ENCODE measurements around the gene HTRA1.
A peak's percentile ranks its signal among the peaks of the same experiment; 100 is the strongest.

The HTRA1 gene

DNA sequence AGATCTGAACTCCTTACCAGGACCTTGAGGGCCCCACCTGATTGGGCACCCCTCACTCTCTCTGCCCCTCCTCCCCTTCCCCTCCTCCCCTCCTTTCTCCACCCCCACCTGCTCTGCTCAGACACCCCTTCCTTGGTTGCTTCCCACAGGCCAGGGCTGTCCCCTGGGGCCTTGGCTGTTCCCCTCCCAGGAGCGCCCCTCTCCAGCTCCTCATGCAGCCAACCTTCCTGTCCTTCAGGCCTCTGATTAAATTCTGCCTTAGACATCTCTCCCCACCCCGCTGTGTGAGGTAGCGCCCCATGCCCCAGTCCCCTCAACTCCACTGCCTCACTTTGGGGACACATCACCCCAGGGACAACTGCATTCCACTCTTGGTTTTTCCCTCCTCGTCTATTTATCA lies 32.4 kb downstream of the HTRA1 start:
- no peak overlapping the region for H3K9ac ChIP-seq (ENCODE audit: low read length in 5 of 5)
- no peaks in the 10 kb centered on the region for H3K27me3 ChIP-seq (ENCODE audit: control insufficient read depth in 5 of 5, insufficient read depth in 4 of 5, low read length in 5 of 5)
- H3K9me3 ChIP-seq (ENCODE audit: control insufficient read depth in 5 of 5, low read length in 5 of 5): no peaks in the 10 kb centered on the region
- peaks cover 13 to 58% (median 55%) of the 10 kb centered on the region in 5 donors for H3K4me1 ChIP-seq (ENCODE audit: control insufficient read depth in 5 of 5, insufficient read depth in 5 of 5, low read length in 5 of 5)
- H3K27ac ChIP-seq (ENCODE audit: low read depth, low read length): peak overlapping the region; percentile 72
- H3K36me3 ChIP-seq (ENCODE audit: control insufficient read depth in 5 of 5, insufficient read depth in 5 of 5, low read length in 5 of 5): peaks cover 3 to 30% (median 17%) of the 10 kb centered on the region in 5 donors
- no peak overlapping the region for H3K4me3 ChIP-seq (ENCODE audit: low read depth in 1 of 5, low read length in 5 of 5)

DNA sequence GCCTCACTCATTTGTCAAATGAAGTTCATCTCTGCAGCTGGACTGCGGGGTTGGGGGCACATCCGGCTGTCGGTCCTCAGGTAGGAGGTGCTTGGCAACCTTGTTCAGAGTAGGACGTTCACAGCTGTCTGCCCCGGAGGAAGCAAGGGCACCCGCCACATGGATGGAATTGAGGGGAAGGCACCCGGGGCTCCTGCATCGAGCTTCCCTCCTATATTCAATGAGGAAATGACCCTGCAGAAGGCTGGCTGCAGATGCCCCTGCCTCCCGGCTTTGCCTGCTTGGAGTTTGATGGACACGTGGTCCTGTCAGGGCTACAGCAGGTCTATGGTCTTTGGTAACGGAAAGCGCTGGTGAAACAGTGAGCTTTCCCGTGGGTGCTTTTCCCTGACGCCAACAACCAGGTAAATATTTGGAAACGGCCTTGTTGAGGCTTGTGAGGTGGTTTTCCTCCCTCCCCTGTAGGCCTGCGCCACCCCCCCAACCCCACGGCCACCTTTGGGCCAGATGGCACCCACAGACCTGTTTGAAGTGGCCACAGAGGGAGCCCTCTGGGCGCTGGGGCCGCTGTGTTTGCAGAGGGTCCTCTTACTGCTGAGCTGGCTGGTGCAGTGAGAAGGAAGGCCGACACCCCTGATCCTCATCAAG lies 32.9 kb downstream of the HTRA1 start:
- H3K4me3 ChIP-seq (ENCODE audit: low read depth in 1 of 5, low read length in 5 of 5): no peak overlapping the region
- H3K27me3 ChIP-seq (ENCODE audit: control insufficient read depth in 5 of 5, insufficient read depth in 4 of 5, low read length in 5 of 5): no peaks in the 10 kb centered on the region
- H3K9me3 ChIP-seq (ENCODE audit: control insufficient read depth in 5 of 5, low read length in 5 of 5): no peaks in the 10 kb centered on the region
- peak overlapping the region in 1 of 5 donors; percentile 43 for H3K9ac ChIP-seq (ENCODE audit: low read length in 5 of 5)
- H3K4me1 ChIP-seq (ENCODE audit: control insufficient read depth in 5 of 5, insufficient read depth in 5 of 5, low read length in 5 of 5): peaks cover 18 to 64% (median 60%) of the 10 kb centered on the region in 5 donors
- H3K27ac ChIP-seq (ENCODE audit: low read depth, low read length): peak overlapping the region; percentile 72
- peaks cover 3 to 27% (median 16%) of the 10 kb centered on the region in 5 donors for H3K36me3 ChIP-seq (ENCODE audit: control insufficient read depth in 5 of 5, insufficient read depth in 5 of 5, low read length in 5 of 5)

DNA sequence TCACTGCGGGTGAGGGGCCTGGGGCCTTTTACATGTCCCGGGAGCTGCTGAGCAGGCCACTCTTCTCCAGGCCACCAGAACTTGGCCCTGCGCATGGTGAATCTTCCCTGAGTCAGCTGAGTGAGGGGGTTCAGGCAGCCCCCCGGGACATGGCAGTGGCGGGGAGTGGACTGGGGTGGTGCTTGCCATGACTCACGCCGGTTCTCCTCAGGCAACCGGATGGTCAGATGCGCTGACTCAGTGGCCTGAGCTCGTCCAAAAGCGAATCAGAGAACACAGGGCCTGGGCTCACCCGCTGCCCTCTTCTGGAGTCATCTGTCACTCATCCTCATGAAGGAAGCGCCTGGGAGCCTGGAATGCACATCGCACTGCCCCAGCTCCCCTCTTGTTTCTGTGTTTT lies 33.5 kb downstream of the HTRA1 start:
- peaks cover 20 to 69% (median 65%) of the 10 kb centered on the region in 5 donors for H3K4me1 ChIP-seq (ENCODE audit: control insufficient read depth in 5 of 5, insufficient read depth in 5 of 5, low read length in 5 of 5)
- H3K36me3 ChIP-seq (ENCODE audit: control insufficient read depth in 5 of 5, insufficient read depth in 5 of 5, low read length in 5 of 5): peaks cover 3 to 21% (median 11%) of the 10 kb centered on the region in 5 donors
- H3K27me3 ChIP-seq (ENCODE audit: control insufficient read depth in 5 of 5, insufficient read depth in 4 of 5, low read length in 5 of 5): no peaks in the 10 kb centered on the region
- H3K4me3 ChIP-seq (ENCODE audit: low read depth in 1 of 5, low read length in 5 of 5): no peak overlapping the region
- peak overlapping the region in 2 of 5 donors; percentile 43 to 49 for H3K9ac ChIP-seq (ENCODE audit: low read length in 5 of 5)
- peak overlapping the region; percentile 80 for H3K27ac ChIP-seq (ENCODE audit: low read depth, low read length)
- H3K9me3 ChIP-seq (ENCODE audit: control insufficient read depth in 5 of 5, low read length in 5 of 5): no peaks in the 10 kb centered on the region

DNA sequence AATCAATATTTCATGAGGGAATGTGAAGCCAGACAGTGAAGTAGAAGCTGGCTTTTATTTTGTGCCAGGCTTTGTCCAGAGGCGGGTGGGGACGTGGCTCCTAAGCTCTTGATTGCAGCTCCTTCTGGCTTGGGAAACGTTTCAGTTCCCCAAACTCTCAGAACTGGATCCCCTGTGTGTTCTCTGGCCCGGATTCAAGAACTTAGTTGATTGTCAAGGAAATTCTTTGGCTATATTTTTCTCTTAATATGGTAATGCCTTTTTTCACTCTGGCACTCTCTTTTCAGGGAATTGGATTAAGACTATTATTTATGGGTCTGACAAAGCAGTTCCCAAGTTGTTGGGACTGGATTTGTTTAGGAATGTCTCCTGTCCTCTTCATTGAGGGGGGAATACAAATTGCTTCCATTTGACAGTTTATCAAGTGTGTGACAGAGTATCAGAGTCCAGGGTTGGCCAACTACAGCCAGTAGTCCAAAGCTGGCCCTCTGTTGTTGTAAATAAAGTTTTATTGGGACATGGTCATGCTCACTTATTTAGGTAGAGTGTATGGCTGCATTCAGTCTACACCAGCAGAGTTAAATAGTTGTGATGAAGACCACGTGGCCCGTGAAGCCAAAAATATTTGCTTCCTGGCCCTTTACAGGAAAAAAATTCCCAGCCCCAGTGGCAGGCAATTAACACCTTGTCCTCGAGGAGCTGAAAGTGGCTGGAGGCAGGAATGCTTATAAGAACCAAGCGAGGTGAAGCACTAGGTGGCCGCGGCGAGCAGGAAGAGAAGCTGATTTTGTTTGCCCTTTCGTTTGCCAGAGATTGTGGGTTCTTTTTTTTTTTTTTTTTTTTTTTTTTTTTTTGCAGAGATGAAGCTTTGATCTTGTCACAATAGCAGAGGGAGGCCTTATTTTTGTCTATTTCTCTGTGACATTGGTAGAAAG lies 34.3 kb downstream of the HTRA1 start:
- Histone ChIP-seq H3K9ac (ENCODE audit: low read length in 5 of 5) (peak overlapping the region in 3 of 5 donors; percentile 10 to 49 (median 41)), H3K4me1 (ENCODE audit: control insufficient read depth in 5 of 5, insufficient read depth in 5 of 5, low read length in 5 of 5) (peaks cover 20 to 78% (median 74%) of the 10 kb centered on the region in 5 donors), H3K9me3 (ENCODE audit: control insufficient read depth in 5 of 5, low read length in 5 of 5) (no peaks in the 10 kb centered on the region), H3K27me3 (ENCODE audit: control insufficient read depth in 5 of 5, insufficient read depth in 4 of 5, low read length in 5 of 5) (no peaks in the 10 kb centered on the region), H3K4me3 (ENCODE audit: low read depth in 1 of 5, low read length in 5 of 5) (no peak overlapping the region), H3K36me3 (ENCODE audit: control insufficient read depth in 5 of 5, insufficient read depth in 5 of 5, low read length in 5 of 5) (peaks cover 0 to 14% (median 8%) of the 10 kb centered on the region in 5 donors), H3K27ac (ENCODE audit: low read depth, low read length) (peak overlapping the region; percentile 80)

DNA sequence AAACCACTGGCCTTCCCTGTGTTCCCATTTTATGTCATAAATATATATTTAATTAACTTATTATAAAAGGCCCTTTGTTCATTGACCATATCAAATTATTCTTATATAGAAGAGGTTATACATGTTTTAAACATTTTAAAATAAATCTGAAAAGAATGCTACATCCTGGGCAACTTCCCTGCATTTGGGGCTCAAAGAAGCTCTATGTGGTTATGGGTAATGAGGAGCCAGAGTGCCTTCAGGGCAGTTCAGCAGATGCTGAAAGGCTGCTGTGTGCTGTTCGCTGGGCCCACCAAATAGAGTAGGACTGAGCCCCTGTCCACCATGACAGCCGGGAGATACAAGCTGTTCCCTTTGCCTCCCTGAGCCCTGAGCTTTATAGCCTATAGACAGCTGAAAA lies 35.9 kb downstream of the HTRA1 start:
- peaks cover 20 to 79% (median 73%) of the 10 kb centered on the region in 5 donors for H3K4me1 ChIP-seq (ENCODE audit: control insufficient read depth in 5 of 5, insufficient read depth in 5 of 5, low read length in 5 of 5)
- H3K4me3 ChIP-seq (ENCODE audit: low read depth in 1 of 5, low read length in 5 of 5): no peak overlapping the region
- no peaks in the 10 kb centered on the region for H3K27me3 ChIP-seq (ENCODE audit: control insufficient read depth in 5 of 5, insufficient read depth in 4 of 5, low read length in 5 of 5)
- H3K27ac ChIP-seq (ENCODE audit: low read depth, low read length): peak overlapping the region; percentile 75
- H3K9me3 ChIP-seq (ENCODE audit: control insufficient read depth in 5 of 5, low read length in 5 of 5): no peaks in the 10 kb centered on the region
- peaks cover 0 to 15% (median 6%) of the 10 kb centered on the region in 5 donors for H3K36me3 ChIP-seq (ENCODE audit: control insufficient read depth in 5 of 5, insufficient read depth in 5 of 5, low read length in 5 of 5)
- no peak overlapping the region for H3K9ac ChIP-seq (ENCODE audit: low read length in 5 of 5)

DNA sequence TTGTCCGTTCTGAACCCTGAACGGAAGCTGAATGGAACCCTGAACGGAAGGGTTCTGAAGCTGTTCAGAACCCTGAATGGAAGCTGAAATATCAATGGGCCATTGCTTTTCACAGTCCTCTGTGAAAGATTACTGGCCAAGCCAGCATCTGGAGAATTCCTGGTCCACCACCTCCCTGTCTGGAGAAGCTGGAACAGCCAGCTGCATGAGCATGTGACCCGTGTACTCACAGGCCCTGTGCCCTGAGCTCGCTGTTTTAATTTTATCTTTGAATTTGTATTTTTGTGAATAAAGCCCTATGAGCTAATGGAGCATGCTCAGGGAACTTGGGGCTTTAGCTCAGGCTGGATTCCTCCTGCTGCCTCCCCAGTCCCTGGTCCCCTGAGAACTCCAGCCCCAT lies 37.2 kb downstream of the HTRA1 start:
- Histone ChIP-seq H3K27me3 (ENCODE audit: control insufficient read depth in 5 of 5, insufficient read depth in 4 of 5, low read length in 5 of 5) (no peaks in the 10 kb centered on the region), H3K36me3 (ENCODE audit: control insufficient read depth in 5 of 5, insufficient read depth in 5 of 5, low read length in 5 of 5) (peaks cover 0 to 15% (median 7%) of the 10 kb centered on the region in 5 donors), H3K9me3 (ENCODE audit: control insufficient read depth in 5 of 5, low read length in 5 of 5) (no peaks in the 10 kb centered on the region), H3K27ac (ENCODE audit: low read depth, low read length) (peak overlapping the region; percentile 75), H3K9ac (ENCODE audit: low read length in 5 of 5) (peak overlapping the region in 1 of 5 donors; percentile 18), H3K4me3 (ENCODE audit: low read depth in 1 of 5, low read length in 5 of 5) (peak overlapping the region in 2 of 5 donors; percentile 19 to 30), H3K4me1 (ENCODE audit: control insufficient read depth in 5 of 5, insufficient read depth in 5 of 5, low read length in 5 of 5) (peaks cover 15 to 68% (median 60%) of the 10 kb centered on the region in 5 donors)

DNA sequence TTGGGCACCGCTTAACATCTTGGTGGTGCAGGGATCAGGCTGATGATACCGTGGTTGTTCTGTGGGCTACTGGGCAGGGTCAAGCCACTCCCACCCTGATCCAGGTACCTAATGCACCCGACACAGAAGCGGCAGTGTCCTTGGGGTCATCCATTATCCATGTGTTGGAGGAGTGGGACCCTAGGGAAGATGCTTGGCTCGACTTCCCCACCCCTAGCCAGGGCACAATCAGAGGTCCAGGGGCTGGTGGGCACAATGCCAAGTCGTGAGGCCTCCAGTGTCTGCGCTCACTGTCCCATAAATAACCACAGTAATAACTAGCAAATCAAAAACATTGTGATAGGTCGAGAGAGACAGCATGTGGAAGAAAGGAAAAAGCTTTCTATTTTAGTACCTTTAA lies 37.7 kb downstream of the HTRA1 start:
- Histone ChIP-seq H3K9me3 (ENCODE audit: control insufficient read depth in 5 of 5, low read length in 5 of 5) (no peaks in the 10 kb centered on the region), H3K9ac (ENCODE audit: low read length in 5 of 5) (peak overlapping the region in 1 of 5 donors; percentile 18), H3K27me3 (ENCODE audit: control insufficient read depth in 5 of 5, insufficient read depth in 4 of 5, low read length in 5 of 5) (no peaks in the 10 kb centered on the region), H3K4me3 (ENCODE audit: low read depth in 1 of 5, low read length in 5 of 5) (peak overlapping the region in 2 of 5 donors; percentile 19 to 30), H3K4me1 (ENCODE audit: control insufficient read depth in 5 of 5, insufficient read depth in 5 of 5, low read length in 5 of 5) (peaks cover 12 to 65% (median 57%) of the 10 kb centered on the region in 5 donors), H3K27ac (ENCODE audit: low read depth, low read length) (peak overlapping the region; percentile 75), H3K36me3 (ENCODE audit: control insufficient read depth in 5 of 5, insufficient read depth in 5 of 5, low read length in 5 of 5) (peaks cover 0 to 18% (median 7%) of the 10 kb centered on the region in 5 donors)

DNA sequence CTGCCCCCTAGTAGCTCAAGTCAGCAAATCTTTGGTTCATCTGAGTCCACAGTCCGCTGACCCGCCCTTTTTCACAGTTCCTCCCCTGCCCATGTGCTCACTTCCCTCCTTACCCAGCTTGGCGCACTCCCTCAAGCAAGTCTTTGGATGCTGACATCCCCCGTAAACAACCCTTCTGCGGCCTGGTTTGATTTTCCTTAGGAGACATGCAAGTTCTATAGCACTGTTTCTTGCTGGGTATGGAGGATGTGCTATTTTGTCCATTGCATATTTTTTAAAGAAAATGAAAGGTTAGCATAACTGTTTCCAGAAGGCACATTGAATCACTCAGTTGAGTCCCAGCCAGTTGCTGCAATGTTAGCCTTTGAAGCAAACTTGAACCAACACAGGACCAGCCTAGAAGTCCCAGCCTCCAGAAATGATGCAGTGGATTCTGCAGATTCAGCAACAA lies 38.2 kb downstream of the HTRA1 start:
- no peak overlapping the region for H3K9ac ChIP-seq (ENCODE audit: low read length in 5 of 5)
- peaks cover 0 to 18% (median 6%) of the 10 kb centered on the region in 5 donors for H3K36me3 ChIP-seq (ENCODE audit: control insufficient read depth in 5 of 5, insufficient read depth in 5 of 5, low read length in 5 of 5)
- no peak overlapping the region for H3K4me3 ChIP-seq (ENCODE audit: low read depth in 1 of 5, low read length in 5 of 5)
- H3K27ac ChIP-seq (ENCODE audit: low read depth, low read length): peak overlapping the region; percentile 75
- no peaks in the 10 kb centered on the region for H3K27me3 ChIP-seq (ENCODE audit: control insufficient read depth in 5 of 5, insufficient read depth in 4 of 5, low read length in 5 of 5)
- H3K9me3 ChIP-seq (ENCODE audit: control insufficient read depth in 5 of 5, low read length in 5 of 5): no peaks in the 10 kb centered on the region
- peaks cover 12 to 65% (median 57%) of the 10 kb centered on the region in 5 donors for H3K4me1 ChIP-seq (ENCODE audit: control insufficient read depth in 5 of 5, insufficient read depth in 5 of 5, low read length in 5 of 5)

DNA sequence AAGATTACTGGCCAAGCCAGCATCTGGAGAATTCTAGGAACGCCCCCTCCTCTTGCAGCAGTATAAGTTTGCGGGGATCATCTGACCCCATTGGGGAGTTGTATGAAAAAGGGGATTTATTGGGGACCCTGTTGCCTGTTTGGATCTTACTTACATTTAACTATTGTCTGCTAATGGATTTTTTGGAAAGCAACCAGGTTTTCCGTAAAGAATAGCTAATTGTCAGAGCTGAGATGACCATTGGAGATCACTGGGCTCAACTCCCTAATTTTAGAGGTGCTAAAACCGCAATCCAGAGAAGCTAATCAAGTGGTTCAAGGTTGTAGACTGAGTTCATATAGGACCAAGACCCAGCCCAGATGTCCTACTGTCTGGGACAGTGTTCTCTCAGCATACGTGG lies 38.8 kb downstream of the HTRA1 start:
- peaks cover 14 to 64% (median 57%) of the 10 kb centered on the region in 5 donors for H3K4me1 ChIP-seq (ENCODE audit: control insufficient read depth in 5 of 5, insufficient read depth in 5 of 5, low read length in 5 of 5)
- H3K9me3 ChIP-seq (ENCODE audit: control insufficient read depth in 5 of 5, low read length in 5 of 5): no peaks in the 10 kb centered on the region
- H3K9ac ChIP-seq (ENCODE audit: low read length in 5 of 5): no peak overlapping the region
- H3K27ac ChIP-seq (ENCODE audit: low read depth, low read length): peak overlapping the region; percentile 75
- peaks cover 0 to 18% (median 6%) of the 10 kb centered on the region in 5 donors for H3K36me3 ChIP-seq (ENCODE audit: control insufficient read depth in 5 of 5, insufficient read depth in 5 of 5, low read length in 5 of 5)
- no peak overlapping the region for H3K4me3 ChIP-seq (ENCODE audit: low read depth in 1 of 5, low read length in 5 of 5)
- no peaks in the 10 kb centered on the region for H3K27me3 ChIP-seq (ENCODE audit: control insufficient read depth in 5 of 5, insufficient read depth in 4 of 5, low read length in 5 of 5)

All from subcutaneous abdominal adipose tissue (tissue), 5 donors.